HL-60 (cell line): ENCODE measurements around the gene ERRFI1.

ENCODE experiments used
- DNase-seq, 2 experiments: peaks; one replicate each; pipeline ENCODE4 v3.0.0-alpha.2; 2010 to 2020; ENCODE audit warnings: low read depth in 1 of 2, low spot score in 1 of 2
- H3K27ac ChIP-seq: fragments of 250-450 bp; sonication (Bioruptor Pico); replicated peaks from 2 replicates; pipeline ENCODE4 v1.5.1; 2020; ENCODE audit warnings: mild to moderate bottlenecking, moderate library complexity
- H3K27me3 ChIP-seq: fragments of 250-450 bp; sonication (Bioruptor Pico); 2 replicates; pipeline ENCODE4 v1.5.1; 2021; ENCODE audit warnings: mild to moderate bottlenecking, moderate library complexity; ENCODE audit not compliant: insufficient read depth, poor library complexity, severe bottlenecking
- H3K4me3 ChIP-seq: replicated peaks from 2 replicates; pipeline ENCODE4 v1.5.1; 2011; ENCODE audit warnings: mild to moderate bottlenecking, control low read depth, low read length; ENCODE audit not compliant: insufficient read depth
- GABPA ChIP-seq: IDR thresholded peaks from 2 replicates; pipeline ENCODE4 v1.6.1; 2012; ENCODE audit warnings: low read depth
- POLR2AphosphoS5 ChIP-seq: IDR thresholded peaks from 2 replicates; pipeline ENCODE4 v1.6.1; 2012; ENCODE audit warnings: low read depth
- SPI1 ChIP-seq: IDR thresholded peaks from 2 replicates; pipeline ENCODE4 v1.6.1; 2012; ENCODE audit warnings: low read depth, mild to moderate bottlenecking, borderline replicate concordance
- TF ChIP-seq, protein P1 (sequence below): IDR thresholded peaks from 2 replicates; pipeline ENCODE4 v1.6.1; 2012; ENCODE audit warnings: low read depth; ENCODE audit not compliant: insufficient replicate concordance
- TF ChIP-seq, protein P2 (sequence below): IDR thresholded peaks from one replicate; pipeline ENCODE4 v1.5.1; 2011; ENCODE audit warnings: low read length, control low read depth, inconsistent platforms; ENCODE audit not compliant: insufficient read depth

The ERRFI1 gene

DNA sequence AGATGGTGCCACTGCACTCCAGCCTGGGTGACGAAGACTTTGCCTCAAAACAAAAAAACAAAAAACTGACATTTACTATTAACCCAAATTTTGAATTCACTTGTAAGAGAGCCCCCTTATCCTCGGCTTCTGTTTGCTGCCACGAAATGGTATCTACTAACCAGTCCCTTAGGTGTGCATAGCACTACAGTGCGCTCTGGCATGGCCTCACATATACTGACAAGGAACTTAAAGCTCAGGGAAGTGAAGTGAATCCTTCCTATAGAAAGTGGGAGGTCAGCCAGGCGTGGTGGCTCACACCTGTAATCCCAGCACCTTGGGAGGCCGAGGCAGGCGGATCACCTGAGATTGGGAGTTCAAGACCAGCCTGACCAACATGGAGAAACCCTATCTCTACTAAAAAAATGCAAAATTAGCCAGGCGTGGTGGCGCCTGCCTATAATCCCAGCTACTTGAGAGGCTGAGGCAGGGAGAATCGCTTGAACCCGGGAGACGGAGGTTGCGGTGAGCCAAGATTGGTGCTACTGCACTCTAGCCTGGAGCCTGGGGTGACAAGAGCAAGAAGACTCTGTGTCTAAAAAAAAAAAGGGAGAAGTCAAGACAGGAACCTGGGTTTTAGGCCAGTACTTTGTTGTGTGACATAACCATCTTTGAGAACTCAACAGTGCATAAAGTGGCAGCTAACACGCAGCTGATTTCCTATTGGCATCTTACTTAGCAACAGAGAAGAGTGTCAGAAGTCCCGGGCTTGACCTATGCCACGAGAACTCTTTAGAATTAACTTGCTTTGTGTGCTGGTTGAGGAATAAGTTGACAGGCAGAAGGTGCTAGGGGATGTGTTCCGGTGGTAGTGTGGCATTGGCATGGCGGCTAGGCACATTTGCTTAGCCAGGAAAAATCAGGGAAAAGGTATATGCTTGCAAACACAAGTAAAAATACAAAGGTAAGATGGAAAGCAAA is 16.8 kb downstream of the ERRFI1 start:
- TF ChIP-seq GABPA, result no peak
- TF ChIP-seq, protein P1, sequence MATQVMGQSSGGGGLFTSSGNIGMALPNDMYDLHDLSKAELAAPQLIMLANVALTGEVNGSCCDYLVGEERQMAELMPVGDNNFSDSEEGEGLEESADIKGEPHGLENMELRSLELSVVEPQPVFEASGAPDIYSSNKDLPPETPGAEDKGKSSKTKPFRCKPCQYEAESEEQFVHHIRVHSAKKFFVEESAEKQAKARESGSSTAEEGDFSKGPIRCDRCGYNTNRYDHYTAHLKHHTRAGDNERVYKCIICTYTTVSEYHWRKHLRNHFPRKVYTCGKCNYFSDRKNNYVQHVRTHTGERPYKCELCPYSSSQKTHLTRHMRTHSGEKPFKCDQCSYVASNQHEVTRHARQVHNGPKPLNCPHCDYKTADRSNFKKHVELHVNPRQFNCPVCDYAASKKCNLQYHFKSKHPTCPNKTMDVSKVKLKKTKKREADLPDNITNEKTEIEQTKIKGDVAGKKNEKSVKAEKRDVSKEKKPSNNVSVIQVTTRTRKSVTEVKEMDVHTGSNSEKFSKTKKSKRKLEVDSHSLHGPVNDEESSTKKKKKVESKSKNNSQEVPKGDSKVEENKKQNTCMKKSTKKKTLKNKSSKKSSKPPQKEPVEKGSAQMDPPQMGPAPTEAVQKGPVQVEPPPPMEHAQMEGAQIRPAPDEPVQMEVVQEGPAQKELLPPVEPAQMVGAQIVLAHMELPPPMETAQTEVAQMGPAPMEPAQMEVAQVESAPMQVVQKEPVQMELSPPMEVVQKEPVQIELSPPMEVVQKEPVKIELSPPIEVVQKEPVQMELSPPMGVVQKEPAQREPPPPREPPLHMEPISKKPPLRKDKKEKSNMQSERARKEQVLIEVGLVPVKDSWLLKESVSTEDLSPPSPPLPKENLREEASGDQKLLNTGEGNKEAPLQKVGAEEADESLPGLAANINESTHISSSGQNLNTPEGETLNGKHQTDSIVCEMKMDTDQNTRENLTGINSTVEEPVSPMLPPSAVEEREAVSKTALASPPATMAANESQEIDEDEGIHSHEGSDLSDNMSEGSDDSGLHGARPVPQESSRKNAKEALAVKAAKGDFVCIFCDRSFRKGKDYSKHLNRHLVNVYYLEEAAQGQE, result no peak
- no peak for TF ChIP-seq POLR2AphosphoS5
- TF ChIP-seq, protein P2, sequence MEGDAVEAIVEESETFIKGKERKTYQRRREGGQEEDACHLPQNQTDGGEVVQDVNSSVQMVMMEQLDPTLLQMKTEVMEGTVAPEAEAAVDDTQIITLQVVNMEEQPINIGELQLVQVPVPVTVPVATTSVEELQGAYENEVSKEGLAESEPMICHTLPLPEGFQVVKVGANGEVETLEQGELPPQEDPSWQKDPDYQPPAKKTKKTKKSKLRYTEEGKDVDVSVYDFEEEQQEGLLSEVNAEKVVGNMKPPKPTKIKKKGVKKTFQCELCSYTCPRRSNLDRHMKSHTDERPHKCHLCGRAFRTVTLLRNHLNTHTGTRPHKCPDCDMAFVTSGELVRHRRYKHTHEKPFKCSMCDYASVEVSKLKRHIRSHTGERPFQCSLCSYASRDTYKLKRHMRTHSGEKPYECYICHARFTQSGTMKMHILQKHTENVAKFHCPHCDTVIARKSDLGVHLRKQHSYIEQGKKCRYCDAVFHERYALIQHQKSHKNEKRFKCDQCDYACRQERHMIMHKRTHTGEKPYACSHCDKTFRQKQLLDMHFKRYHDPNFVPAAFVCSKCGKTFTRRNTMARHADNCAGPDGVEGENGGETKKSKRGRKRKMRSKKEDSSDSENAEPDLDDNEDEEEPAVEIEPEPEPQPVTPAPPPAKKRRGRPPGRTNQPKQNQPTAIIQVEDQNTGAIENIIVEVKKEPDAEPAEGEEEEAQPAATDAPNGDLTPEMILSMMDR, result no peak
- no peak for TF ChIP-seq SPI1
- no peak for DNase-seq
- H3K27ac ChIP-seq, result no peak overlapping the region

DNA sequence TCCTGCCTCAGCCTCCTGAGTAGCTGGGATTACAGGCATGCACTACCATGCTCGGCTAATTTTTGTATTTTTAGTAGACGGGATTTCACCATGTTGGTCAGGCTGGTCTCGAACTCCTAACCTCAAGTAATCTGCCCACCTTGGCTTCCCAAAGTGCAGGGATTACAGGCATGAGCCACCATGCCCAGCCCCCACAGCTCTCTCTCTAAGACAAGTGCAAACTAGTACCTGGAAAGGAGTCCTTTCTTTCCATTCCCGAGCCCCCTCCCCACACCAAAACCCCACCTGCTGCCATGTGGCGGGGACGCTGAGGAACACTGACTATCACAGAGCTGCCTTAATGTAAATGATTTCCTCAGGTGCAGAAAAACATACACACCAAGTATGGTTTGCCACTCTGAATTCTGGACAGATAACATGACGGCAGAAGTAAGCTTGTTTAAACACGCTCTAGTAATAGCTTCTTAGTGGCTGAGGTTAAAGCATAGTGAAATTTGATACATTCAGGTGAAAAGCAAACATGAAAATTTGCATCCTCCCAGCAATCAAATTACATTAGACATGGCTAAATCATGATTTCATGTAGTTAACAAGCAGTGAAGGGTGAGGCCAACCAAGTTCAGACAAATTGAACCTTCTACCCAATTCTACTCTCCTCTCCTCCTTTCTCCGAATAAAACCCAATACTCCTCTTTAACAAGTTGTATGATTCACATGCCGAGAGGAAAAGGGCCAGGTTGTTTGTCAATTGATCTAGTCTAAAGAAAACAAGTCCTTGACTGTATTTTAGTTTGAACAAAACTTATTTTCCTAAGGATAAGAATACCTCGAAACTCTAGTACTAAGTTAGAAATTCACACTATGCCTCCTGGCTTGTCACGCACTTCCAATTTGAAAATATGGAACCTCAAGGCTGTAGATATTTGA is 19.8 kb downstream of the ERRFI1 start:
- H3K4me3 ChIP-seq, result no peak overlapping the region
- no peak overlapping the region for H3K27ac ChIP-seq
- no peak for DNase-seq
- no peaks in the 10 kb centered on the region for H3K27me3 ChIP-seq
- TF ChIP-seq POLR2AphosphoS5 (no peak), GABPA (no peak), SPI1 (no peak)
- TF ChIP-seq, protein P1, result no peak
- TF ChIP-seq, protein P2, result no peak

More for the DNA sequence above, 16.8 kb downstream of the ERRFI1 start:
- no peak overlapping the region for H3K4me3 ChIP-seq
- H3K27me3 ChIP-seq, result no peaks in the 10 kb centered on the region

DNA sequence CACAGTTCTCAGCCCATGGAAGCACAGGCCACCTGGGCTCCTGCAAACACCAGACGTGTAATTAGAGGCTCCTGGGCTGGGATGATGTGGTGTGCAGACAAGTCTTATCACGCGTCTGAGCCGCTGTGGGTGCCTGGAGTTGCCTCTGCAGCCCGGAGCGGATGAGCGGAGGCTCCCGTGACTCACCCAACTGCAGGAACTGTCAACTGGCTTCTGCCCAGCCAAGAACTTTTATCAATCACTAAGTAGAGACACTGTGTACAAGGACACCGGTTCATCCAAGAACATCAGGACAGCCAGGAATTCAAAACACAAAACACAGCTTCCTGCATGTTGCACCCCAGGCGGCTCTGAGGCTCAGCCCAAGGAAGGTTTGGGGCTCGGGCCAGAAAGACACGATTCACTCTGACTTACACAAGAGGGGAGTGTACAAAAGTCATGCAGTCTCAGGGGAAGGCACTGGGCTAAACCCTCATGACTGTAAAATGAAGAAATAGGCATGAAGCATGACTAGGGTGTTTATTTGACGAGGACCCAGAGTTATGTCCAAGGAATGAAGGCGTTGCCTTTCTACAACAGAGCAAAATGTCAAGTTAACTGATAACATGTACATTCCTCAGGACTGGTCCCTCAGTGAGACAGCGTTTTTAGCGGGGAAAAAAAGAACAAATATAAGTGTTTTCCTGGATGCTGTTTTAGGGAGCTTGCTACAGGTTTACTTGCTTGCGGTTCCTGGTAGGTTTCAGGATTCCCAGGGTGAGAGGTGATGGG is 21.1 kb downstream of the ERRFI1 start:
- TF ChIP-seq POLR2AphosphoS5, result no peak
- no peak for TF ChIP-seq GABPA
- TF ChIP-seq, protein P2, result no peak
- TF ChIP-seq, protein P1, result no peak
- TF ChIP-seq SPI1, result no peak
- Histone ChIP-seq H3K4me3 (no peak overlapping the region), H3K27ac (no peak overlapping the region), H3K27me3 (no peaks in the 10 kb centered on the region)
- no peak for DNase-seq
